ENCODE results near the gene SAV1. TPM values are rescaled to one million over a fixed set of nuclear protein-coding genes. Genes with fewer than 3 reads are reported as not detected.

The SAV1 gene
- total and polyA plus RNA-seq, 2 experiments from 2014 or later: 28.6 to 30.2 TPM

DNA sequence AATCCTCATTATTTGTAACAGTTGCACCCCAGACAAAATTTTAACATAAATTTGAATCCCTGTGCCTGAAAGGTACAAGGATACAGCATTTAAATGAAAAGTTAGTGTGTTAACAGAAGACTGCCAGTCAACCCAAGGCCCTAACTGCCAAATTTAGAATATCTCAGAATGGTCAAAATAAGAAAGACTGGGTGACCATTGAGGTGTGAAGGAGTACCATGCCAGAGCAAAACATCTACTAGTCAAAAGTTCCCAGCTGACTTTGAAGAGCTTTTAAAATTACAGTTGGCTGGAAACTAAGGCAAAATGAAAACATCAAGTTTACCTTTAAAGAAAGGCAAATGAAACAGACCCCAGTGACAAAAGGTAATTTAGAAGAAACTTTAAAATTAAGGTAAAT lies 18.4 kb downstream of the SAV1 start:
- in situ Hi-C loops (cut with MboI): no loop called here
- Histone ChIP-seq H3K79me2 (ENCODE audit: insufficient read depth) (peaks cover 83% of the 10 kb centered on the region), H4K20me1 (ENCODE audit: insufficient read depth) (no peaks in the 10 kb centered on the region), H3K9ac (no peak overlapping the region), H3K4me2 (ENCODE audit: unreplicated experiment) (no peak overlapping the region), H3K4me3 (no peak overlapping the region), H3K36me3 (ENCODE audit: low read depth) (0 out of 2 replicates have a peak, but pooled peaks cover under 1% of the 10 kb centered on the region), H3K4me1 (ENCODE audit: insufficient read depth) (peaks cover 43% of the 10 kb centered on the region), H3K27ac (no peak overlapping the region), H3K9me3 (ENCODE audit: low read depth) (no peaks in the 10 kb centered on the region), H2AFZ (no peak overlapping the region), H3K9me2 (ENCODE audit: insufficient read depth) (no peaks in the 10 kb centered on the region), H3K27me3 (replicated peaks; ENCODE audit: insufficient read depth) (no peaks in the 10 kb centered on the region), H3F3A (ENCODE audit: insufficient read depth) (peaks cover 26% of the 10 kb centered on the region)
- no peak for TF ChIP-seq EZH2 (IDR thresholded peaks at IDR 0.05; ENCODE audit: insufficient read depth, poor library complexity, severe bottlenecking)
- TF ChIP-seq EZH2phosphoT487 (IDR thresholded peaks at IDR 0.05; ENCODE audit: insufficient read depth, low read depth): no peak
- no peak for DNase-seq

GRCh38 chr14:50647753-50648152 lies 20.4 kb downstream of the SAV1 start:
- Histone ChIP-seq H2AFZ (no peak overlapping the region), H3K4me2 (ENCODE audit: unreplicated experiment) (peak overlapping the region; percentile 19), H3K4me1 (ENCODE audit: insufficient read depth) (peaks cover 37% of the 10 kb centered on the region), H3K79me2 (ENCODE audit: insufficient read depth) (peaks cover 83% of the 10 kb centered on the region), H3K9me3 (ENCODE audit: low read depth) (no peaks in the 10 kb centered on the region), H3K4me3 (no peak overlapping the region), H4K20me1 (ENCODE audit: insufficient read depth) (no peaks in the 10 kb centered on the region), H3F3A (ENCODE audit: insufficient read depth) (peaks cover 26% of the 10 kb centered on the region), H3K27me3 (replicated peaks; ENCODE audit: insufficient read depth) (no peaks in the 10 kb centered on the region), H3K9me2 (ENCODE audit: insufficient read depth) (no peaks in the 10 kb centered on the region), H3K27ac (peak overlapping the region; percentile 40), H3K9ac (peak overlapping the region; percentile 14; the same call in 1 of the 2 replicates), H3K36me3 (ENCODE audit: low read depth) (peaks cover 11% of the 10 kb centered on the region)
- TF ChIP-seq EZH2phosphoT487 (IDR thresholded peaks at IDR 0.05; ENCODE audit: insufficient read depth, low read depth): no peak
- no peak for TF ChIP-seq EZH2 (IDR thresholded peaks at IDR 0.05; ENCODE audit: insufficient read depth, poor library complexity, severe bottlenecking)
- DNase-seq: peak; percentile 53
- in situ Hi-C loops (cut with MboI): no loop called here

DNA sequence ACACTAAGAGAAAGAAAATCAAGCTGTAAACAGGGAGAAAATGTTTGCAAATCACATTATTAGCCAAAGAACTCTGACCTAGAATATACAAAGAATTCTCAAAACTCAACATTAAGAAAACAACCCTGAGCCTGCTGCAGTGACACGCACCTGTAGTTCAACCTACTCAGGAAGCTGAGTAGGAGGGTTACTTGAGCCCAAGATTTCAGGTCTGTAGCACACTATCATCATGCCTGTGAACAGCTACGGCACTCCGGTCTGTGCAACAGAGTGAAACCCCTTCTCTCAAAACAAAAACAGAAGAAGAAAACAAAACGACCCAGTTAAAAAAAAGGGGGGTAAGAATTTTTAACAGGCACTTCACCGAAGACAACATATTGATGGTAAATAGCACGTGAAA lies 20.8 kb downstream of the SAV1 start:
- H3K9me3 ChIP-seq (ENCODE audit: low read depth): no peaks in the 10 kb centered on the region
- H3K9ac ChIP-seq: peak overlapping the region; percentile 14; the same call in 1 of the 2 replicates
- H3K79me2 ChIP-seq (ENCODE audit: insufficient read depth): peaks cover 83% of the 10 kb centered on the region
- no peak overlapping the region for H2AFZ ChIP-seq
- peaks cover 11% of the 10 kb centered on the region for H3K36me3 ChIP-seq (ENCODE audit: low read depth)
- H4K20me1 ChIP-seq (ENCODE audit: insufficient read depth): no peaks in the 10 kb centered on the region
- H3K27me3 ChIP-seq (replicated peaks; ENCODE audit: insufficient read depth): no peaks in the 10 kb centered on the region
- no peaks in the 10 kb centered on the region for H3K9me2 ChIP-seq (ENCODE audit: insufficient read depth)
- TF ChIP-seq EZH2 (IDR thresholded peaks at IDR 0.05; ENCODE audit: insufficient read depth, poor library complexity, severe bottlenecking): no peak
- TF ChIP-seq EZH2phosphoT487 (IDR thresholded peaks at IDR 0.05; ENCODE audit: insufficient read depth, low read depth): no peak
- H3K4me2 ChIP-seq (ENCODE audit: unreplicated experiment): peak overlapping the region; percentile 19
- in situ Hi-C loops (cut with MboI): no loop called here
- H3K4me1 ChIP-seq (ENCODE audit: insufficient read depth): peaks cover 37% of the 10 kb centered on the region
- no peak overlapping the region for H3K4me3 ChIP-seq
- DNase-seq: no peak
- H3F3A ChIP-seq (ENCODE audit: insufficient read depth): peaks cover 26% of the 10 kb centered on the region
- WGBS, 2 experiments (ENCODE audit: low coverage in 1 of 2, low lambda C conversion rate in 2 of 2, missing lambda C conversion rate in 2 of 2): 41 to 49% methylated on average over 6 of the region's 6 CpGs
- peak overlapping the region; percentile 40 for H3K27ac ChIP-seq

DNA sequence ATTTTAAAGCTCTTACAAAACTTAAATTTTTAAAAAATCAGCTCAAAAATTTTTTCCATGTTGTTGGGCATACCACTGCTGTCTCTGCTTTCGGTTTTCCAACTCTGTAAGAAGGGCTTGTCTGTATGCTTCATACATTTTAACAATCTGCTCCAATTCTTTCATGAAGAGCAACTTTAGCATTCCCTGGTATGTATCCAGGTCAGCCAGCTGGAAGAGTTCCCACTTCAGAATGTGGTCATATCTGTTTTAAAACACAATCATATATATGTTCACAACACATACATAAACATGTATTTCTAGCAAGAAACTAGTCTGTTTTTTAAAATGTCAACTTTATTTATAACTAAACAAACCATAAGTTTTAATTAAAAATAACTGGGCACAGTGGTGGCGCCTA lies 33.0 kb downstream of the SAV1 start:
- Histone ChIP-seq H3K4me3 (no peak overlapping the region), H3K27me3 (replicated peaks; ENCODE audit: insufficient read depth) (no peaks in the 10 kb centered on the region), H3K9me3 (ENCODE audit: low read depth) (no peaks in the 10 kb centered on the region), H3K9ac (no peak overlapping the region), H3K4me1 (ENCODE audit: insufficient read depth) (peaks cover 4% of the 10 kb centered on the region; the same call in 1 of the 2 replicates), H3K27ac (no peak overlapping the region), H4K20me1 (ENCODE audit: insufficient read depth) (no peaks in the 10 kb centered on the region), H3K79me2 (ENCODE audit: insufficient read depth) (peaks cover 27% of the 10 kb centered on the region; the same call in 1 of the 2 replicates), H3K4me2 (ENCODE audit: unreplicated experiment) (no peak overlapping the region), H2AFZ (no peak overlapping the region), H3F3A (ENCODE audit: insufficient read depth) (no peaks in the 10 kb centered on the region), H3K9me2 (ENCODE audit: insufficient read depth) (no peaks in the 10 kb centered on the region), H3K36me3 (ENCODE audit: low read depth) (peaks cover 25% of the 10 kb centered on the region; the same call in 1 of the 2 replicates)
- in situ Hi-C loops (cut with MboI): no loop called here
- no peak for TF ChIP-seq EZH2phosphoT487 (IDR thresholded peaks at IDR 0.05; ENCODE audit: insufficient read depth, low read depth)
- no peak for TF ChIP-seq EZH2 (IDR thresholded peaks at IDR 0.05; ENCODE audit: insufficient read depth, poor library complexity, severe bottlenecking)
- 97 to 98% methylated on average over 2 of the region's 2 CpGs for WGBS, 2 experiments (ENCODE audit: low coverage in 1 of 2, low lambda C conversion rate in 2 of 2, missing lambda C conversion rate in 2 of 2)
- DNase-seq: no peak

DNA sequence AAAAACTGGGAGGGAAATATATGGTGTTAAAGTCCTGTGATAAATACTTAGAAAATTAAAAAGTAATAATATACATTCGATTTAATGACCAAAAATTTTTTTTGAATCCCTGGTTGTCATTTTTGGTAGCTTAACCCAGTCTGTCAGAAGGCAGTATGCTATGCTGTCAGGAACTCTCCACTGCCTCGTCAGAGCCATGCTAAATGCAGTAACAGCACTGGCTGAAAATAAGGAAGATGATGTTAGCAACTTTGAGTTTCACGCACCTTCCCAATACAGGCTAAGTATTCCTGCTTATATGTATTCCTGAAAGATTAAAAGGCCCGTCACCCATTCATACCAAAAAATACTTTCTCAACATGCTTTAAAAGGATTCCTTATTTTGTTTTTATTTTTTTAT lies 34.2 kb downstream of the SAV1 start:
- Histone ChIP-seq H3K9ac (no peak overlapping the region), H3K36me3 (ENCODE audit: low read depth) (0 out of 2 replicates have a peak, but pooled peaks cover 28% of the 10 kb centered on the region), H3K79me2 (ENCODE audit: insufficient read depth) (peaks cover 16% of the 10 kb centered on the region; the same call in 1 of the 2 replicates), H3F3A (ENCODE audit: insufficient read depth) (no peaks in the 10 kb centered on the region), H3K4me1 (ENCODE audit: insufficient read depth) (peaks cover 4% of the 10 kb centered on the region; the same call in 1 of the 2 replicates), H3K4me2 (ENCODE audit: unreplicated experiment) (no peak overlapping the region), H3K4me3 (no peak overlapping the region), H2AFZ (no peak overlapping the region), H3K27ac (no peak overlapping the region), H3K9me2 (ENCODE audit: insufficient read depth) (no peaks in the 10 kb centered on the region), H4K20me1 (ENCODE audit: insufficient read depth) (no peaks in the 10 kb centered on the region), H3K27me3 (replicated peaks; ENCODE audit: insufficient read depth) (no peaks in the 10 kb centered on the region), H3K9me3 (ENCODE audit: low read depth) (no peaks in the 10 kb centered on the region)
- DNase-seq: no peak
- in situ Hi-C loops (cut with MboI): no loop called here
- WGBS, 2 experiments (ENCODE audit: low coverage in 1 of 2, low lambda C conversion rate in 2 of 2, missing lambda C conversion rate in 2 of 2): 78 to 80% methylated on average over 4 of the region's 4 CpGs
- TF ChIP-seq EZH2phosphoT487 (IDR thresholded peaks at IDR 0.05; ENCODE audit: insufficient read depth, low read depth): no peak
- no peak for TF ChIP-seq EZH2 (IDR thresholded peaks at IDR 0.05; ENCODE audit: insufficient read depth, poor library complexity, severe bottlenecking)

Data from GM23248 (cell line).